GM12891 (cell line): ENCODE measurements around the gene ANKK1.

Experiments used
- POLR2A ChIP-seq: IDR thresholded peaks from 2 replicates; pipeline ENCODE4 v1.6.1; 2011; ENCODE audit warnings: low read depth, low read length, control low read depth
- SPI1 ChIP-seq: IDR thresholded peaks from 2 replicates; pipeline ENCODE4 v1.6.1; 2011; ENCODE audit warnings: low read depth, low read length, control low read depth
- TAF1 ChIP-seq: IDR thresholded peaks from 2 replicates; pipeline ENCODE4 v1.6.1; 2011; ENCODE audit warnings: low read depth, low read length, control low read depth

- no peak for TF ChIP-seq POLR2A
- no peak for TF ChIP-seq TAF1
- TF ChIP-seq SPI1, result no peak
Measured at GRCh38 chr11:113420808-113421207, 33.2 kb downstream of the ANKK1 start.
